Activated gamma-delta T cell treated with Interleukin-2 at 50 U/mL for 16 hours (primary cell): ENCODE measurements around the gene ILKAP.

Experiments
- DNase-seq: peaks from one replicate; pipeline ENCODE4 v3.0.0-alpha.2; 2020

Gene ILKAP

DNA sequence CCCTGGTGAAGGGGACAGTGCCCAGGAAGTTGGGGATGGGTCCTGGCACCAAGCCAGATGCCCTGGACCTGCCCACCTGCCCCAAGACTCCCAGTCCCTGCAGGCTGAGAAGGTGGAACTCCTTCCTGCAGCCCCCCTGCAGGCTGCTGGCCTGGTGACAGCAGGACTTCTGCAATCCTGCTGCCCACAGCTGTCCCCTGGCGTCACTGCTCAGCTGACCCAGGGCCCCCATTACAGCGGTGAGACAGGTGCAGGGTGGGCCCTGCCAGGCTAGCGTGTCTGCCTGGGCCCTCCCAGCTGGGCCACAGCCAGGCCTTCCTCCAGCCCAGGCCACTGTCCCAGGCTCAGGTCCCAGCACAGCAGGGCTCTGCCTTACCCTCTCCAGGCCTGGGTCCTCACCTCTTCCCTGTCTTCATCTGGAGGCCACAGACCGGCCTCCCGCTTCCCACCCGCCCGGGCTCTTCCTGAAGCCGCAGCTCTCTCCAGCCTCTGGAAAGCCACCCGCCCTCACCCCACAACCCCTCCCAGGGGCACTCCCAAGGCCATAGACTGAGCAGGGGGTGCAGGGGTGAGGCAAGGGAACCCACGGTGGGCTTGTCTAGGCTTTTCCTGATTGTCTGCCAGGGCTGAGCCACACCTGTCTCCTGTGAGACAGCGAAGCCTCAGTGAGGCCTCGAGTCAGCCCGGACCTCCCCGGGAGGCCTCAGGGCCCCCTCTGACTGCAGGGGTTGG is 53.5 kb downstream of the ILKAP start:
- DNase-seq = no peak

GRCh38 chr2:238148981-238149380 is 54.5 kb downstream of the ILKAP start:
- no peak for DNase-seq

DNA sequence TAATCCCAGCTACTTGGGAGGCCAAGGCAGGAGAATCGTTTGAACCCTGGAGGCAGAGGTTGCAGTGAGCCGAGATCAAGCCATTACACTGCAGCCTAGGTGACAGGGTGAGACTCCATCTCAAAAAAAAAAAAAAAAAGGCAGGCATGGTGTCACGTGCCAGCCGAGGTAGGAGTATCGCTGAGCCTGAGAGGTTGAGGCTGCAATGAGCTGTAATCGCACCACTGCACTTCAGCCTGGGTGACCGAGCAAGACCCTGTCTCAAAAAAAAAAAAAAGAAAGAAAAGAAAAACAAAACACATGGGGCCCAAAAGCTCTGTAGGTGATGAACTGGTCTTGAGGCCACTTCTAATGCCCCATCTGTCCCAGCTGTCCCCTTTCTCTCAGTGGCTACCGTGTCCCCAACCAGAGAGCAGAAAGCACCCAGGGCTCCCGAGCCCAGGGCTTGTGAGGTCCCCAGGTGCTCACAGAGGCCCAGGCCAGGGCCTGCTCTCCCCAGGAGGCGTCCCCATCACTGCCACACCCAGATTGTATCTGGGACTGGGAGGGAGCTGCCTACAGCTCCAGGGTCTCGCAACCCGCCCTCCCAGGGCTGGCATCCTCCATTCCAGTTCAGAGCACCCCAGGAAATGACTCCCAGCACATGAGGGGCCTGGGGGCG is 56.5 kb downstream of the ILKAP start:
- DNase-seq = no peak

DNA sequence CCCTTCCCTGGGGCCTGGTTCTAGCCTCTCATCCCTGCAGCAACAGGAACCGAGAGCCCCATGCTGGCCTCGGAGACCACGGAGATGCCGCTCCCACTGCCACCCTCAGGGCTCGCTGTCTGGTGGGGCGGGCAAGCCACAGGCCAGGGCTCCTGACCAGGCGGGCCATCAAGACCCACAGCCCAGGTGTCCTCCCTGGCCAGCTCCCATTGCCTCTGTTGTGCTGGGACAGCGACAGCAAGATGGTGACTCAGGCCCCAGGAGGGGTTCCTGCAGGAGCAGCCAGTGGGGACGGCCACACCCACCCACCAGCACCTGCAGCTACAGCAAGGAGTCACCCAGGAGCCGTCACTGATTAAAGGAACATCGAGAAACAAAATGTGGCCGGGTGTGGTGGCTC is 57.6 kb downstream of the ILKAP start:
- no peak for DNase-seq

- DNase-seq = no peak
Measured at GRCh38 chr2:238145046-238145445, 58.4 kb downstream of the ILKAP start.

- no peak for DNase-seq
Measured at GRCh38 chr2:238144262-238144661, 59.2 kb downstream of the ILKAP start.

DNA sequence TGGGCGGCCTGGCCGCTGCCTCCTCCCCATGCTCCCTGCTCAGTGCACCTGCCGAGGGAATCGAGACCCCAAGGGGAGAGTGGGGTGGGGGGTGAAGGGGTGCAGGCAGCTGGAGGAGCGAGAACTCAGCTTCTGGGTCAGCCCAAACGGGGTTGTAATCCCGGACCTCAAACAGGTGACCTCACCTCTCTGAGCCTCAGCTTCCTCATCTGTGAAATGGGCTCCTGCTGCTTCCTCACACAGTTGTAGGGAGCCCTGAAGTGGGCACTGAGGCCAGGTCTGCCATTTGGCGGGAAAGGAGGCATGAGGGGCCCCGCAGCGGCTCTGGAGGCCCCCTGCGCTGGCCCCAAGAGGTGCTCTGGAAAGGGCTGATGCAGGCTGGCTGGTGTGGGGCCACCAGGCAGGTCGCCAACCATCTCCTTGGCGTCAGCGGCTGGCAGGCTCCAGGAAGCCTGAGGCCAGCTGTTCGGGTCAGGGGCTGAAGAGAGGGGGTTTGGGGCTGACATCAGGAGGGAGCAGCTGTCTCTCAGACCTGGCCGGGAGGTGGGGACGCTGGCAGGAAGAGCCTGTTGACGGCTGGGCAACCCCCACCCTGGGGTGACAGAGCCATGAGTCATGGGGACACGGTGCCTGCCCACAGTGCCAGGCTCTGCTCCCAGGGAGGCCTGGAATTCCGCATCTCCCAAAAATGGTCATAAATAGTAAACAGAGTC is 60.1 kb downstream of the ILKAP start:
- no peak for DNase-seq

DNA sequence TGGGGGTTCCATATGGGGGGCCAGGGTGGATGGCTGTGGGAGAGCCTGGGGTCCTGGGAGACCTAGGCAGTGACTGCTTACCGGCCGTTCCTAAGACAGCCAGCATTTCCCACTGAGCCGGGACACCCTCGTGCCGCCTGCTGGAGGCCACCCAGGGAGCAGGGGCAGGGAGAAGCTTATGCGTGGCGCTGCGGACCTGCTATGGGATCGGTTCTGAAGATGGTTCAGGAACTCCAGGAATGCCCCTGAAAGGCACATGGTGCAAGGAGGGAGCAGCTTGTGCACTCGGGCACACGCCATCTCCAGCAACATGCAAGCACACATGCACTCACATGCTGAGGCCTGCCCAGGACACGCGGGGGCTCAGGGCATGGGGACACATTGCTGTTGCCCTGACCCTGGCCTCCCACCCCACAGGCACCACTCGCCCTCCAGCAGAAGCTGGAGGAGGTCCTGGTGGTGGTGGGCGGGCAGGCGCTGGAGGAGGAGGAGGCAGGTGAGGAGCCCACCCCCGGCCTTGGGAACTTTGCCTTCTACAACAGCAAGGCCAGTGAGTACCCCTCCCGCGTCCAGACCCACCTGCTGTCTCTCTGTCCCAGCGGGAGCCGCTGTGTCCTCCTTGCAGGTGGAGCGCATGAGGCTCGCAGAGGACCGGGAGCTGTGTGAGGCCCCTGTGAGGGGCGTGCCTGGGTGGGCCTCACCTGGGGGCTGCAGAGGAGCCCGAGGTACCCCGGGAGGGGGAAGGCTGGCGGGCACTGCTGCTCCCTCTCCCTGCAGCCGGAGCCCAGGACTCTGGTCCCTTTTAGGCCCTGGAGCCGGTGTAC is 60.9 kb downstream of the ILKAP start:
- DNase-seq = no peak

GRCh38 chr2:238141541-238142318 is 61.8 kb downstream of the ILKAP start:
- DNase-seq = no peak

DNA sequence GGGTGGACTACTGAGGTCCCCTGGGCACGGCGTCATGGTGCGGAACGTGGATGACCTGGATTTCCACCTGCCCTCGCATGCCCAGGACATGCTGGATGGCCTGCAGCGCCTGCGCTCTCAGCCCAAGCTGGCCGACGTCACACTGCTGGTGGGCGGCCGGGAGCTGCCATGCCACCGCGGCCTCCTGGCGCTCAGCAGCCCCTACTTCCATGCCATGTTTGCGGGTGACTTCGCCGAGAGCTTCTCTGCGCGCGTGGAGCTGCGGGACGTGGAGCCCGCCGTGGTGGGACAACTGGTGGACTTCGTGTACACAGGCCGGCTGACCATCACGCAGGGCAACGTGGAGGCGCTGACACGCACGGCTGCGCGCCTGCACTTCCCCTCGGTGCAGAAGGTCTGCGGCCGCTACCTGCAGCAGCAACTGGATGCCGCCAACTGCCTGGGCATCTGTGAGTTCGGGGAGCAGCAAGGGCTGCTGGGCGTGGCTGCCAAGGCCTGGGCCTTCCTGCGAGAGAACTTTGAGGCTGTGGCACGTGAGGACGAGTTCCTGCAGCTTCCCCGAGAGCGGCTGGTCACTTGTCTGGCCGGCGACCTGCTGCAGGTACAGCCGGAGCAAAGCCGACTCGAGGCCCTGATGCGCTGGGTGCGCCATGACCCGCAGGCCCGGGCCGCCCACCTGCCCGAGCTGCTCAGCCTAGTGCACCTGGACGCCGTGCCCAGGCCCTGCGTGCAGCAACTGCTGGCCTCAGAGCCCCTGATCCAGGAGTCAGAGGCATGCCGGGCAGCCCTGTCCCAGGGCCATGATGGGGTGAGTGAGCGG is 62.6 kb downstream of the ILKAP start:
- no peak for DNase-seq

DNA sequence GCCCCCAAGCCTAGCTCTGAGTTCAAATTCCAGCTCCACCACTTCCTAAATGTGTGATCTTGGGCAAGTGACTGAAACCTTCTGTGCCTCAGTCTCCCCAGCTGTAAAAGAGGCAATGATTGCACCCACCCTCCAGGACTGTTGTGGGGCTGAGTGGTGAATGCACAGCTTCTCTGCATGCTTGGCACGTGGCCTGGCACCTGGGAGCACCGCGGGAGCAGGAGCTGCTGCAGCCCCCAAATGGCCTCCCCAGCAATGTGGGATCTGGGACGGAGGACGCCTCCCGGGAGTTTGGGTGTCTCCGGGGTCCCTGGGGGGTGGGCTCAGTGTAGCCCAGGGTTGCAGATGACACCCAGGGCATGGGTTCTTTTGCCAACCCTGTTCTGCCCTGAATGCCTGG is 63.5 kb downstream of the ILKAP start:
- no peak for DNase-seq

DNA sequence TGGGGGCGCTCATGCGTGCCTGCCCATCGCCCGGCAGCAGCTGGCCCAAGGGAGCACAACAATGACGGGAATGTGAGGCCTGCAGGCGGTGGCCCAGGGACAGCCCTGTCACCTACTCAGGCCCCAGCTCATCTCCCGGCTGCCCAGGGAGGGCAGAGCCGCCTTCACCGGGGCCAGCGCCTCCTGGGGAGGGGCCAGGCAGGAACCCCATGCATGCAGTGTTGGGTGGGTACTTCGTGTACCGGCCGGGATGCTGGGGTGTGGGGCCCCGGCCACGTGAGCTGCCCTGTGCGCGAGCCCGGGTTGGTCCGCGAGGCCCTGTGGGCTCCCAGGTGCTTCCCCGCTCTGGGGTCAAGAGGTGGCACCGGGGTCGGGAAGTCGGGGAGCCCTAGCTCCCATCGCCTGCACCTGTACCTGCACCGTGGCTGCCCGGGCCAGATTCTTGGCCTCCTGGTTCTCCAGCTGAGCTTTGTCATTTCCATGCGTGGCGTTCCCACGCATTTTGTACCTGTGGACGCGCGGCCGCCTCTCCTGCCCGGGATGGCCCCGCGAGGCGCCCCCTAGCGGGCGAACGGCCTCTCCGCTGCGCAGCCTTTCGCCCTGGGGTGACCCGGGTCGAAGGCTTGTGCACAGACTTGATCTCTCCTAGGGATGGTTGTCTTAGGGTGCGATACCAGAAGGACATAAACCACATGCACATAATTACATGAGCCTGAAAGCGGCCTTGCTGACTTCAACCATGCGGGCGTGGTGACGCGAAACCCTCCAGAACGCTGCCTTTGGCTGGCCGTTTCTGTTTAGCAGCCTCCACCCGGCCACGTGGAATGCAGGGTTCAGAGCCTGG is 64.1 kb downstream of the ILKAP start:
- no peak for DNase-seq

- no peak for DNase-seq
Measured at GRCh38 chr2:238138331-238139195, 64.9 kb downstream of the ILKAP start, which contains the start of gene KLHL30. TSS of gene KLHL30 (plus strand) at chr2:238138668. CDS start at chr2:238140755, 2,087 bp downstream.

GRCh38 chr2:238137885-238138284 is 65.6 kb downstream of the ILKAP start:
- DNase-seq = no peak

- no peak for DNase-seq
Measured at GRCh38 chr2:238136820-238137537, 66.5 kb downstream of the ILKAP start.

DNA sequence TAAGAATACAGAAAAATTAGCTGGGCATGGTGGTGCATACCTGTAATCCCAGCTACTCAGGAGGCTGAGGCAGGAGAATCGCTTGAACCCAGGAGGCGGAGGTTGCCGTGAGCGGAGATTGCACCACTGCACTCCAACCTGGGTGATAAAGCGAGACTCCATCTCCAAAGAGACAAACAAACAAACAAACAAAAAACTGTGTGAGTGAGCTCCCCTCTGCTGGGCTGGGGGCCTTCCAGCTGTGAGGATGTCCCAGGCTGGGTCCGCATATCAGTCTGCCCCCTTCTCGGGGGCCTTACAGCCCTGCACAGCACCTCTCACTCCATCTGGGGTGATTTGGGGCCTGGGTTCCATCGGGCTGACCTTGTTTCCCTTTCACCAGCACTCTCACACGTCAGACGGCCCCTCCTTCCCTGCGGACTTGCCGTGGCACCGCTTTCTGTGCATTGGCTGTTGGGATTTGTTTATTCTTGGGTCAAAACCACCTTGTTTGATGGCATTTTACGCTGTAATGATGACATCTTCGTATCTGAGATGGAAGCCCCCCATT is 67.8 kb downstream of the ILKAP start:
- DNase-seq = no peak

GRCh38 chr2:238134393-238134785 is 69.1 kb downstream of the ILKAP start:
- no peak for DNase-seq
